ENCODE results near the gene SLC1A5.
A peak's percentile ranks its signal among the peaks of the same experiment; 100 is the strongest.

Gene SLC1A5

GRCh38 chr19:46745030-46745429, 43.4 kb downstream of the SLC1A5 start:
- no peak for FAIRE-seq

GRCh38 chr19:46744005-46744691, 44.2 kb downstream of the SLC1A5 start:
- FAIRE-seq: no peak
- DNase-seq (ENCODE audit: low spot score): no peak

More at GRCh38 chr19:46745030-46745429, 43.4 kb downstream of the SLC1A5 start:
- DNase-seq (ENCODE audit: low spot score): no peak

- DNase-seq (ENCODE audit: low spot score) (no peak), FAIRE-seq (no peak)
These were observed 45.4 kb downstream of the SLC1A5 start for GRCh38 chr19:46742926-46743480.

- FAIRE-seq (no peak), DNase-seq (ENCODE audit: low spot score) (no peak)
These were observed 46.9 kb downstream of the SLC1A5 start for GRCh38 chr19:46741447-46741846.

- no peak for FAIRE-seq
These were observed 49.1 kb downstream of the SLC1A5 start for GRCh38 chr19:46739290-46739771.

GRCh38 chr19:46737761-46738171, 50.6 kb downstream of the SLC1A5 start:
- no peak for FAIRE-seq

More at GRCh38 chr19:46739290-46739771, 49.1 kb downstream of the SLC1A5 start:
- DNase-seq (ENCODE audit: low spot score): no peak

GRCh38 chr19:46737298-46737654, 51.1 kb downstream of the SLC1A5 start:
- no peak for DNase-seq (ENCODE audit: low spot score)
- no peak for FAIRE-seq

More at GRCh38 chr19:46737761-46738171, 50.6 kb downstream of the SLC1A5 start:
- no peak for DNase-seq (ENCODE audit: low spot score)

GRCh38 chr19:46736531-46737297, 51.7 kb downstream of the SLC1A5 start:
- no peak for DNase-seq (ENCODE audit: low spot score)

GRCh38 chr19:46733690-46734292, 54.6 kb downstream of the SLC1A5 start:
- DNase-seq (ENCODE audit: low spot score) (no peak), FAIRE-seq (no peak)

More at GRCh38 chr19:46736531-46737297, 51.7 kb downstream of the SLC1A5 start:
- no peak for FAIRE-seq

GRCh38 chr19:46732966-46733689, 55.3 kb downstream of the SLC1A5 start:
- FAIRE-seq (no peak), DNase-seq (ENCODE audit: low spot score) (no peak)

- DNase-seq (ENCODE audit: low spot score) (no peak), FAIRE-seq (no peak)
These were observed 56.0 kb downstream of the SLC1A5 start for GRCh38 chr19:46732172-46732938.

- FAIRE-seq: no peak
These were observed 56.8 kb downstream of the SLC1A5 start for GRCh38 chr19:46731584-46731983.

GRCh38 chr19:46731007-46731501, 57.3 kb downstream of the SLC1A5 start:
- no peak for DNase-seq (ENCODE audit: low spot score)
- FAIRE-seq: no peak

More at GRCh38 chr19:46731584-46731983, 56.8 kb downstream of the SLC1A5 start:
- DNase-seq (ENCODE audit: low spot score): no peak

- FAIRE-seq: no peak
These were observed 57.8 kb downstream of the SLC1A5 start for GRCh38 chr19:46730595-46730994.

GRCh38 chr19:46730187-46730586, 58.2 kb downstream of the SLC1A5 start:
- no peak for FAIRE-seq
- no peak for DNase-seq (ENCODE audit: low spot score)

More at GRCh38 chr19:46730595-46730994, 57.8 kb downstream of the SLC1A5 start:
- DNase-seq (ENCODE audit: low spot score): no peak

GRCh38 chr19:46729696-46730095, 58.7 kb downstream of the SLC1A5 start:
- DNase-seq (ENCODE audit: low spot score) (no peak), FAIRE-seq (no peak)

GRCh38 chr19:46728693-46729339, 59.6 kb downstream of the SLC1A5 start:
- peak; percentile 37 for FAIRE-seq

GRCh38 chr19:46728208-46728607, 60.2 kb downstream of the SLC1A5 start:
- FAIRE-seq: no peak

More at GRCh38 chr19:46728693-46729339, 59.6 kb downstream of the SLC1A5 start:
- DNase-seq (ENCODE audit: low spot score): peak; percentile 78

GRCh38 chr19:46727757-46728156, 60.6 kb downstream of the SLC1A5 start:
- DNase-seq (ENCODE audit: low spot score) (no peak), FAIRE-seq (no peak)

More at GRCh38 chr19:46728208-46728607, 60.2 kb downstream of the SLC1A5 start:
- no peak for DNase-seq (ENCODE audit: low spot score)

Measured in urothelium cell line (cell line).